ENCODE results near the gene RAB11FIP3. TPM values are rescaled to one million over a fixed set of nuclear protein-coding genes. Genes with fewer than 3 reads are reported as not detected.

The RAB11FIP3 gene
- total RNA-seq, 1 experiment from 2014 or later, result 12.8 TPM

DNA sequence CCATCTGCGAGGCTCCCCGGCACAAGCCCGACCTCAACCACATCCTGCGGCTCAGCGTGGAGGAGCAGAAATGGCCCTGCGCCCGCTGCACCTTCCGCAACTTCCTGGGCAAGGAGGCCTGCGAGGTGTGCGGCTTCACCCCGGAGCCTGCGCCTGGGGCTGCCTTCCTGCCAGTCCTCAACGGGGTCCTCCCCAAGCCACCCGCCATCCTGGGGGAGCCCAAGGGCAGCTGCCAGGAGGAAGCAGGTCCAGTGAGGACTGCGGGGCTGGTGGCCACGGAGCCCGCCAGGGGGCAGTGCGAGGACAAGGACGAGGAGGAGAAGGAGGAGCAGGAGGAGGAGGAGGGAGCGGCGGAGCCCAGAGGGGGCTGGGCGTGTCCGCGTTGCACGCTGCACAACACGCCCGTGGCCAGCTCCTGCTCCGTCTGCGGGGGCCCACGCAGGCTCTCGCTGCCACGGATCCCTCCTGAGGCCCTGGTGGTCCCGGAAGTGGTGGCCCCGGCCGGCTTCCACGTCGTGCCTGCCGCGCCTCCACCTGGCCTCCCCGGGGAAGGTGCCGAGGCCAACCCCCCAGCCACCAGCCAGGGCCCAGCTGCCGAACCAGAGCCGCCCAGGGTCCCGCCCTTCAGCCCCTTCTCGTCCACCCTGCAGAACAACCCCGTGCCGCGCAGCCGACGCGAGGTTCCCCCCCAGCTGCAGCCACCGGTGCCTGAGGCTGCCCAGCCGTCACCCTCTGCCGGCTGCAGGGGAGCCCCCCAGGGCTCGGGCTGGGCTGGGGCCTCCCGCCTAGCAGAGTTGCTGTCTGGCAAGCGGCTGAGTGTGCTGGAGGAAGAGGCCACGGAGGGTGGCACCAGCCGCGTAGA lies 121.7 kb downstream of the RAB11FIP3 start:
- no peak overlapping the region for H3K9ac ChIP-seq (ENCODE audit: low read length)
- CTCF ChIA-PET, result no interaction called here
- BruUV-seq (replicated peaks), result no TSS peak

DNA sequence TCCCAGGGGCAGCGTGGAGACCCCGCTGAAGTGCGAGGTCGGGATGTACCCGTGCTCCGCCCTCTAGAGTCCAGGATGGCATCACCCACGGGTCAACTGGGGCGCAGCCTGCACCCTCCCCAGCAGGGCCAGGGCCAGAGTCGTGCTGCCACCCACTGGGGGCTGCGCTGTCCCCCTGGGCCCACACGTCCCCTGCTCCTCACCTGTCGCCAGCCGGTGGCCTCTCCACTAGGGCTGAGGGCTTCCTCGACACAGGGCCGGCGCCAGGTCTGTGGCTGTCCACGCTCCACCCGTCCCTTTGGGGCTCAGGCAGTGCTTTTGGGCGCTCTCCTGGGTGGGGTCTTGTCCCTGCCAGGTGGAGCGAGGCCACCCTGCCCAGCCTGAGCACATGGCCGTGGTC lies 123.1 kb downstream of the RAB11FIP3 start:
- ChIA-PET RAD21 (ENCODE audit: low non-redundant PET in 1 of 2, low total read pairs in 2 of 2, uncharacterized antibody in 2 of 2, unreplicated experiment in 2 of 2) (no interaction called here), CTCF (no interaction called here), POLR2A (no interaction called here)
- intact Hi-C loops (cut with micrococcal nuclease), result no loop called here
- Histone ChIP-seq H3K9me2 (ENCODE audit: insufficient read depth) (no peaks in the 10 kb centered on the region), H3K4me3 (replicated peaks in 1 of 2; ENCODE audit: low read depth in 1 of 2, low read length in 2 of 2) (no peak overlapping the region), H3K27ac (ENCODE audit: low read depth, low read length) (no peak overlapping the region), H2AFZ (ENCODE audit: low read depth, low read length, poor library complexity, severe bottlenecking) (no peak overlapping the region), H3K79me2 (ENCODE audit: insufficient read depth, low read length) (peaks cover 4% of the 10 kb centered on the region; the same call in 1 of the 2 replicates), H3K4me2 (ENCODE audit: low read length) (no peak overlapping the region), H3K36me3 (ENCODE audit: control insufficient read depth in 1 of 2, insufficient read depth in 2 of 2, low read length in 2 of 2) (no peaks in the 10 kb centered on the region), H3K4me1 (ENCODE audit: control insufficient read depth in 1 of 2, insufficient read depth in 2 of 2, low read length in 2 of 2) (no peaks in the 10 kb centered on the region), H3K27me3 (ENCODE audit: insufficient read depth, low read length) (no peaks in the 10 kb centered on the region), H4K20me1 (ENCODE audit: insufficient read depth) (no peaks in the 10 kb centered on the region), H3K9ac (ENCODE audit: low read length) (no peak overlapping the region), H3K9me3 (ENCODE audit: control insufficient read depth in 1 of 2, insufficient read depth in 1 of 2, low read depth in 1 of 2, low read length in 2 of 2) (no peaks in the 10 kb centered on the region)
- no peak for ATAC-seq
- no TSS peak for BruUV-seq (replicated peaks)
- no peak for DNase-seq (ENCODE audit: low read depth, low spot score)
- TF ChIP-seq, protein P1, sequence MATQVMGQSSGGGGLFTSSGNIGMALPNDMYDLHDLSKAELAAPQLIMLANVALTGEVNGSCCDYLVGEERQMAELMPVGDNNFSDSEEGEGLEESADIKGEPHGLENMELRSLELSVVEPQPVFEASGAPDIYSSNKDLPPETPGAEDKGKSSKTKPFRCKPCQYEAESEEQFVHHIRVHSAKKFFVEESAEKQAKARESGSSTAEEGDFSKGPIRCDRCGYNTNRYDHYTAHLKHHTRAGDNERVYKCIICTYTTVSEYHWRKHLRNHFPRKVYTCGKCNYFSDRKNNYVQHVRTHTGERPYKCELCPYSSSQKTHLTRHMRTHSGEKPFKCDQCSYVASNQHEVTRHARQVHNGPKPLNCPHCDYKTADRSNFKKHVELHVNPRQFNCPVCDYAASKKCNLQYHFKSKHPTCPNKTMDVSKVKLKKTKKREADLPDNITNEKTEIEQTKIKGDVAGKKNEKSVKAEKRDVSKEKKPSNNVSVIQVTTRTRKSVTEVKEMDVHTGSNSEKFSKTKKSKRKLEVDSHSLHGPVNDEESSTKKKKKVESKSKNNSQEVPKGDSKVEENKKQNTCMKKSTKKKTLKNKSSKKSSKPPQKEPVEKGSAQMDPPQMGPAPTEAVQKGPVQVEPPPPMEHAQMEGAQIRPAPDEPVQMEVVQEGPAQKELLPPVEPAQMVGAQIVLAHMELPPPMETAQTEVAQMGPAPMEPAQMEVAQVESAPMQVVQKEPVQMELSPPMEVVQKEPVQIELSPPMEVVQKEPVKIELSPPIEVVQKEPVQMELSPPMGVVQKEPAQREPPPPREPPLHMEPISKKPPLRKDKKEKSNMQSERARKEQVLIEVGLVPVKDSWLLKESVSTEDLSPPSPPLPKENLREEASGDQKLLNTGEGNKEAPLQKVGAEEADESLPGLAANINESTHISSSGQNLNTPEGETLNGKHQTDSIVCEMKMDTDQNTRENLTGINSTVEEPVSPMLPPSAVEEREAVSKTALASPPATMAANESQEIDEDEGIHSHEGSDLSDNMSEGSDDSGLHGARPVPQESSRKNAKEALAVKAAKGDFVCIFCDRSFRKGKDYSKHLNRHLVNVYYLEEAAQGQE (IDR thresholded peaks at IDR 0.05; ENCODE audit: low read depth), result no peak
- TF ChIP-seq FOSL1 (IDR thresholded peaks at IDR 0.05; ENCODE audit: low read depth) (no peak), JUND (IDR thresholded peaks at IDR 0.05) (no peak), EZH2phosphoT487 (IDR thresholded peaks at IDR 0.05; ENCODE audit: borderline replicate concordance) (no peak)
- TF ChIP-seq, protein P2, sequence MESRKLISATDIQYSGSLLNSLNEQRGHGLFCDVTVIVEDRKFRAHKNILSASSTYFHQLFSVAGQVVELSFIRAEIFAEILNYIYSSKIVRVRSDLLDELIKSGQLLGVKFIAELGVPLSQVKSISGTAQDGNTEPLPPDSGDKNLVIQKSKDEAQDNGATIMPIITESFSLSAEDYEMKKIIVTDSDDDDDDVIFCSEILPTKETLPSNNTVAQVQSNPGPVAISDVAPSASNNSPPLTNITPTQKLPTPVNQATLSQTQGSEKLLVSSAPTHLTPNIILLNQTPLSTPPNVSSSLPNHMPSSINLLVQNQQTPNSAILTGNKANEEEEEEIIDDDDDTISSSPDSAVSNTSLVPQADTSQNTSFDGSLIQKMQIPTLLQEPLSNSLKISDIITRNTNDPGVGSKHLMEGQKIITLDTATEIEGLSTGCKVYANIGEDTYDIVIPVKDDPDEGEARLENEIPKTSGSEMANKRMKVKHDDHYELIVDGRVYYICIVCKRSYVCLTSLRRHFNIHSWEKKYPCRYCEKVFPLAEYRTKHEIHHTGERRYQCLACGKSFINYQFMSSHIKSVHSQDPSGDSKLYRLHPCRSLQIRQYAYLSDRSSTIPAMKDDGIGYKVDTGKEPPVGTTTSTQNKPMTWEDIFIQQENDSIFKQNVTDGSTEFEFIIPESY (IDR thresholded peaks at IDR 0.05; ENCODE audit: extremely low read depth, insufficient replicate concordance, low read length), result no peak

More for the DNA sequence above, 121.7 kb downstream of the RAB11FIP3 start:
- POLR2A ChIA-PET, result no interaction called here
- RAD21 ChIA-PET (ENCODE audit: low non-redundant PET in 1 of 2, low total read pairs in 2 of 2, uncharacterized antibody in 2 of 2, unreplicated experiment in 2 of 2), result no interaction called here
- ATAC-seq (0 out of 2 replicates have a peak, but pooled peaks have one; percentile 39), DNase-seq (ENCODE audit: low read depth, low spot score) (no peak)
- H2AFZ ChIP-seq (ENCODE audit: low read depth, low read length, poor library complexity, severe bottlenecking), result no peak overlapping the region
- no peak overlapping the region for H3K4me2 ChIP-seq (ENCODE audit: low read length)
- H3K79me2 ChIP-seq (ENCODE audit: insufficient read depth, low read length), result peaks cover 16% of the 10 kb centered on the region
- no peaks in the 10 kb centered on the region for H3K9me2 ChIP-seq (ENCODE audit: insufficient read depth)
- no peak overlapping the region for H3K27ac ChIP-seq (ENCODE audit: low read depth, low read length)
- intact Hi-C loops (cut with micrococcal nuclease), result no loop called here
- H3K4me3 ChIP-seq (replicated peaks in 1 of 2; ENCODE audit: low read depth in 1 of 2, low read length in 2 of 2), result no peak overlapping the region
- H3K27me3 ChIP-seq (ENCODE audit: insufficient read depth, low read length), result no peaks in the 10 kb centered on the region
- TF ChIP-seq POLR2AphosphoS5 (IDR thresholded peaks at IDR 0.05; ENCODE audit: low read depth, low read length), result no peak
- no peak for TF ChIP-seq ELF1 (IDR thresholded peaks at IDR 0.05; ENCODE audit: borderline replicate concordance, low read depth)
- TF ChIP-seq ZNF274 (IDR thresholded peaks at IDR 0.05; ENCODE audit: low read depth, low read length), result no peak
- no peak for TF ChIP-seq RAD21 (IDR thresholded peaks at IDR 0.05; ENCODE audit: low read depth)
- TF ChIP-seq CEBPB (IDR thresholded peaks at IDR 0.05; ENCODE audit: low read depth), result no peak
- no peak for TF ChIP-seq POLR2A (IDR thresholded peaks at IDR 0.05; ENCODE audit: borderline replicate concordance, extremely low read depth, insufficient read depth, insufficient read length)
- TF ChIP-seq, protein P2 (IDR thresholded peaks at IDR 0.05; ENCODE audit: extremely low read depth, insufficient replicate concordance, low read length), result no peak
- no peak for TF ChIP-seq TCF7L2 (IDR thresholded peaks at IDR 0.05; ENCODE audit: borderline replicate concordance, extremely low read depth, insufficient read depth, insufficient read length)
- no peaks in the 10 kb centered on the region for H3K36me3 ChIP-seq (ENCODE audit: control insufficient read depth in 1 of 2, insufficient read depth in 2 of 2, low read length in 2 of 2)
- H3K4me1 ChIP-seq (ENCODE audit: control insufficient read depth in 1 of 2, insufficient read depth in 2 of 2, low read length in 2 of 2), result no peaks in the 10 kb centered on the region
- no peaks in the 10 kb centered on the region for H3K9me3 ChIP-seq (ENCODE audit: control insufficient read depth in 1 of 2, insufficient read depth in 1 of 2, low read depth in 1 of 2, low read length in 2 of 2)
- no peaks in the 10 kb centered on the region for H4K20me1 ChIP-seq (ENCODE audit: insufficient read depth)
